Stomach (tissue), 9 donors: Measurements from ENCODE around the gene ENDOD1. TPM values are rescaled to one million over a fixed set of nuclear protein-coding genes. Genes with fewer than 3 reads are reported as not detected.
"Not testable (repeated sequence)": the region's sequence is repeated elsewhere in the genome, so short reads cannot be mapped to it uniquely, and the experiment has no call there.

Experiments
- DNase-seq, 2 donors: peaks; one replicate each; pipeline versions ENCODE4 v3.0.0 to v3.0.0-alpha.2; 2013 to 2019
- H3K27ac ChIP-seq, 5 donors: fragments of 200-600 bp in 4 of 5; sonication (generic) in 4 of 5; one replicate each; pipeline ENCODE4 v1.5.1; 2013 to 2019; ENCODE audit warnings: mild to moderate bottlenecking in 1 of 5, moderate library complexity in 1 of 5
- H3K27me3 ChIP-seq, 3 donors: fragments of 200-600 bp; sonication (generic); one replicate each; pipeline ENCODE4 v1.5.1; 2017 to 2019; ENCODE audit warnings: mixed run types in 1 of 3
- H3K36me3 ChIP-seq, 4 donors: fragments of 200-600 bp; sonication (generic); 1 replicate in 3 of 4; 2 replicates in 1 of 4; pipeline ENCODE4 v1.5.1; 2016 to 2019
- H3K4me1 ChIP-seq, 4 donors: fragments of 200-600 bp; sonication (generic); one replicate each; pipeline ENCODE4 v1.5.1; 2016 to 2019
- H3K4me3 ChIP-seq, 4 donors: fragments of 200-600 bp; sonication (generic) in 3 of 4; one replicate each; pipeline ENCODE4 v1.5.1; 2016 to 2019; ENCODE audit warnings: mild to moderate bottlenecking in 1 of 4
- H3K9me3 ChIP-seq, 4 donors: fragments of 200-600 bp; sonication (generic); one replicate each; pipeline ENCODE4 v1.5.1; 2016 to 2019
- CTCF ChIP-seq, 7 experiments: fragments of 450-650 bp in 4 of 7; fragments of 200-600 bp in 3 of 7; sonication (generic) in 3 of 7; IDR thresholded peaks; one replicate each; pipeline ENCODE4 v1.5.1; 2016 to 2019; ENCODE audit warnings: antibody characterized with exemption in 7 of 7, control low read depth in 2 of 7, mild to moderate bottlenecking in 1 of 7
- EP300 ChIP-seq: sonication (generic); formaldehyde crosslinking; IDR thresholded peaks from one replicate; pipeline ENCODE4 v1.6.1; 2017; ENCODE audit warnings: antibody characterized with exemption
- POLR2A ChIP-seq, 4 donors: fragments of 450-650 bp; IDR thresholded peaks; one replicate each; pipeline ENCODE4 v1.6.1; 2016; ENCODE audit warnings: antibody characterized with exemption in 4 of 4, control low read depth in 2 of 4, mild to moderate bottlenecking in 1 of 4, moderate library complexity in 1 of 4
- POLR2AphosphoS5 ChIP-seq, 3 donors: sonication (generic); formaldehyde crosslinking; IDR thresholded peaks; one replicate each; pipeline ENCODE4 v1.6.1; 2016; ENCODE audit warnings: antibody characterized with exemption in 3 of 3
- WGBS, 5 donors: extraction: QIAGEN DNeasy Blood & Tissue Kit in 3 of 5; methylation state at CpG; one replicate each; pipeline versions ENCODE4 v1.1.5 to v1.1.7; 2013 to 2018; 5-methylcytosine and 5-hydroxymethylcytosine counted together
- intact Hi-C: fragments of 100-400 bp; cut with DNase I; formaldehyde crosslinking; loops from one replicate; pipeline ENCODE4 v1.15.1; 2023; ENCODE audit warnings: low total_unique reads
- polyA plus RNA-seq, 3 donors: library from polyadenylated mRNA; stranded (reverse); fragments of 200-250 nt; gene quantifications; one replicate each; pipeline ENCODE4 v1.2.3, GENCODE V29; 2013
- total RNA-seq, 5 donors: library from RNA; depleted of rRNA; stranded (reverse); fragments of >200 nt; gene quantifications; one replicate each; pipeline versions ENCODE4 v1.1.0 to v1.2.3, GENCODE V29; 2014 to 2016
- donor health status: healthy with polysubstance abuse.
- donor health status: Bipolar disorder and iron deficiency.
- donor health status: healthy.

ENDOD1 gene
- total and polyA plus RNA-seq, 8 donors, result 2.4 to 32.2 (median 14.9) TPM

- WGBS, 5 donors, result 79 to 89% (median 81%) methylated on average over 6 of the region's 6 CpGs
- H3K4me1 ChIP-seq, result peaks cover 0 to 17% (median 8%) of the 10 kb centered on the region in 4 donors
- TF ChIP-seq POLR2A (IDR thresholded peaks at IDR 0.05) (no peak), CTCF (IDR thresholded peaks at IDR 0.05) (no peak), POLR2AphosphoS5 (IDR thresholded peaks at IDR 0.05) (no peak), EP300 (no peak)
- H3K4me3 ChIP-seq, result no peak overlapping the region
- peaks cover 0 to 3% (median under 1%) of the 10 kb centered on the region in 4 donors for H3K36me3 ChIP-seq
- H3K27me3 ChIP-seq, result no peaks in the 10 kb centered on the region
- H3K9me3 ChIP-seq, result no peaks in the 10 kb centered on the region
- DNase-seq, result no peak
- no peak overlapping the region for H3K27ac ChIP-seq
- intact Hi-C loops, result no loop called here
Observed at GRCh38 chr11:95104121-95104830, 14.6 kb downstream of the ENDOD1 start.

- Histone ChIP-seq H3K27ac (no peak overlapping the region), H3K4me1 (peaks cover 0 to 21% (median 8%) of the 10 kb centered on the region in 4 donors), H3K4me3 (no peak overlapping the region), H3K27me3 (no peaks in the 10 kb centered on the region), H3K36me3 (peaks cover 0 to 9% (median 6%) of the 10 kb centered on the region in 4 donors), H3K9me3 (no peaks in the 10 kb centered on the region)
- no peak for DNase-seq
- intact Hi-C loops, result no loop called here
- TF ChIP-seq POLR2AphosphoS5 (IDR thresholded peaks at IDR 0.05) (no peak), POLR2A (IDR thresholded peaks at IDR 0.05) (no peak), CTCF (IDR thresholded peaks at IDR 0.05) (no peak), EP300 (no peak)
- WGBS, 5 donors, result 89 to 96% (median 93%) methylated on average over 3 of the region's 3 CpGs
Observed at GRCh38 chr11:95104856-95105255, 15.2 kb downstream of the ENDOD1 start.

- TF ChIP-seq POLR2A (IDR thresholded peaks at IDR 0.05) (no peak), EP300 (no peak), POLR2AphosphoS5 (IDR thresholded peaks at IDR 0.05) (peak in 2 of 3 donors; percentile 56 to 63), CTCF (IDR thresholded peaks at IDR 0.05) (no peak)
- peaks cover 0 to 10% (median 7%) of the 10 kb centered on the region in 4 donors for H3K36me3 ChIP-seq
- peaks cover 0 to 21% (median 12%) of the 10 kb centered on the region in 4 donors for H3K4me1 ChIP-seq
- H3K27ac ChIP-seq, result peak overlapping the region in 4 of 5 donors; percentile 32 to 67 (median 58)
- H3K9me3 ChIP-seq, result no peaks in the 10 kb centered on the region
- DNase-seq, result peak; percentile 45 to 67
- H3K4me3 ChIP-seq, result no peak overlapping the region
- H3K27me3 ChIP-seq, result no peaks in the 10 kb centered on the region
- intact Hi-C loops, result no loop called here
- WGBS, 5 donors, result 45 to 56% (median 53%) methylated on average over 9 of the region's 9 CpGs
Observed at GRCh38 chr11:95108159-95108611, 18.5 kb downstream of the ENDOD1 start.

GRCh38 chr11:95108671-95109551 is 19.3 kb downstream of the ENDOD1 start:
- intact Hi-C loops, result no loop called here
- peaks cover 0 to 21% (median 12%) of the 10 kb centered on the region in 4 donors for H3K4me1 ChIP-seq
- TF ChIP-seq EP300 (no peak), POLR2AphosphoS5 (IDR thresholded peaks at IDR 0.05) (no peak), POLR2A (IDR thresholded peaks at IDR 0.05) (no peak), CTCF (IDR thresholded peaks at IDR 0.05) (no peak)
- H3K27me3 ChIP-seq, result no peaks in the 10 kb centered on the region
- peak overlapping the region; percentile 32 to 67 (median 57) for H3K27ac ChIP-seq
- H3K9me3 ChIP-seq, result no peaks in the 10 kb centered on the region
- 52 to 66% (median 63%) methylated on average over 6 of the region's 6 CpGs for WGBS, 5 donors
- H3K4me3 ChIP-seq, result no peak overlapping the region
- peak in 1 of 2 donors; percentile 16 for DNase-seq
- H3K36me3 ChIP-seq, result peaks cover 0 to 10% (median 7%) of the 10 kb centered on the region in 4 donors

- DNase-seq, intact Hi-C loops: not testable (repeated sequence)
- 90 to 98% (median 95%) methylated on average over 3 of the region's 3 CpGs for WGBS, 5 donors
Observed at GRCh38 chr11:95111471-95111870, 21.8 kb downstream of the ENDOD1 start.

More at GRCh38 chr11:95111471-95111870, 21.8 kb downstream of the ENDOD1 start:
- not testable (repeated sequence) for H3K4me3 ChIP-seq, H3K9me3 ChIP-seq, H3K27me3 ChIP-seq, H3K27ac ChIP-seq
- peaks cover 0 to 10% (median 7%) of the 10 kb centered on the region in 4 donors for H3K36me3 ChIP-seq
- H3K4me1 ChIP-seq, result peaks cover 0 to 21% (median 12%) of the 10 kb centered on the region in 4 donors
